ENCODE measurements around the gene MRPL1.

MRPL1 gene

GRCh38 chr4:77910676-77911075 lies 48.0 kb downstream of the MRPL1 start:
- Histone ChIP-seq H3K36me3 (ENCODE audit: insufficient read depth, low read length) (no peaks in the 10 kb centered on the region), H3K27me3 (ENCODE audit: insufficient read depth, low read length) (no peaks in the 10 kb centered on the region), H3K9me3 (ENCODE audit: low read length) (peaks cover 6% of the 10 kb centered on the region), H3K4me1 (ENCODE audit: insufficient read depth, low read length) (no peaks in the 10 kb centered on the region), H3K4me3 (ENCODE audit: low read length) (no peak overlapping the region), H2AFZ (ENCODE audit: low read depth, low read length) (no peak overlapping the region)

- no peak overlapping the region for H2AFZ ChIP-seq (ENCODE audit: low read depth, low read length)
- no peak overlapping the region for H3K4me3 ChIP-seq (ENCODE audit: low read length)
- no peaks in the 10 kb centered on the region for H3K36me3 ChIP-seq (ENCODE audit: insufficient read depth, low read length)
- peaks cover 6% of the 10 kb centered on the region for H3K9me3 ChIP-seq (ENCODE audit: low read length)
- no peaks in the 10 kb centered on the region for H3K27me3 ChIP-seq (ENCODE audit: insufficient read depth, low read length)
- no peaks in the 10 kb centered on the region for H3K4me1 ChIP-seq (ENCODE audit: insufficient read depth, low read length)
Measured at GRCh38 chr4:77911091-77911490, 48.5 kb downstream of the MRPL1 start.

- H3K9me3 ChIP-seq (ENCODE audit: low read length): peaks cover 6% of the 10 kb centered on the region
- H3K27me3 ChIP-seq (ENCODE audit: insufficient read depth, low read length): no peaks in the 10 kb centered on the region
- H3K4me1 ChIP-seq (ENCODE audit: insufficient read depth, low read length): no peaks in the 10 kb centered on the region
- H2AFZ ChIP-seq (ENCODE audit: low read depth, low read length): no peak overlapping the region
- no peaks in the 10 kb centered on the region for H3K36me3 ChIP-seq (ENCODE audit: insufficient read depth, low read length)
- H3K4me3 ChIP-seq (ENCODE audit: low read length): no peak overlapping the region
Measured at GRCh38 chr4:77911842-77912450, 49.3 kb downstream of the MRPL1 start.

GRCh38 chr4:77913348-77913747 lies 50.7 kb downstream of the MRPL1 start:
- no peaks in the 10 kb centered on the region for H3K4me1 ChIP-seq (ENCODE audit: insufficient read depth, low read length)

GRCh38 chr4:77917075-77917474 lies 54.4 kb downstream of the MRPL1 start:
- Histone ChIP-seq H3K4me1 (ENCODE audit: insufficient read depth, low read length) (peaks cover 6% of the 10 kb centered on the region), H2AFZ (ENCODE audit: low read depth, low read length) (no peak overlapping the region), H3K4me3 (ENCODE audit: low read length) (no peak overlapping the region), H3K9me3 (ENCODE audit: low read length) (peaks cover under 1% of the 10 kb centered on the region), H3K36me3 (ENCODE audit: insufficient read depth, low read length) (no peaks in the 10 kb centered on the region), H3K27me3 (ENCODE audit: insufficient read depth, low read length) (no peaks in the 10 kb centered on the region)

More at GRCh38 chr4:77913348-77913747, 50.7 kb downstream of the MRPL1 start:
- Histone ChIP-seq H3K9me3 (ENCODE audit: low read length) (peaks cover 6% of the 10 kb centered on the region), H3K36me3 (ENCODE audit: insufficient read depth, low read length) (no peaks in the 10 kb centered on the region), H2AFZ (ENCODE audit: low read depth, low read length) (no peak overlapping the region), H3K4me3 (ENCODE audit: low read length) (no peak overlapping the region), H3K27me3 (ENCODE audit: insufficient read depth, low read length) (no peaks in the 10 kb centered on the region)

GRCh38 chr4:77917601-77918000 lies 55.0 kb downstream of the MRPL1 start:
- H3K36me3 ChIP-seq (ENCODE audit: insufficient read depth, low read length): no peaks in the 10 kb centered on the region
- H3K4me1 ChIP-seq (ENCODE audit: insufficient read depth, low read length): peaks cover 6% of the 10 kb centered on the region
- H3K9me3 ChIP-seq (ENCODE audit: low read length): no peaks in the 10 kb centered on the region
- no peaks in the 10 kb centered on the region for H3K27me3 ChIP-seq (ENCODE audit: insufficient read depth, low read length)
- no peak overlapping the region for H3K4me3 ChIP-seq (ENCODE audit: low read length)
- no peak overlapping the region for H2AFZ ChIP-seq (ENCODE audit: low read depth, low read length)

GRCh38 chr4:77920371-77920770 lies 57.7 kb downstream of the MRPL1 start:
- no peaks in the 10 kb centered on the region for H3K36me3 ChIP-seq (ENCODE audit: insufficient read depth, low read length)
- peaks cover 2% of the 10 kb centered on the region for H3K9me3 ChIP-seq (ENCODE audit: low read length)
- no peaks in the 10 kb centered on the region for H3K27me3 ChIP-seq (ENCODE audit: insufficient read depth, low read length)
- no peak overlapping the region for H3K4me3 ChIP-seq (ENCODE audit: low read length)
- peaks cover 6% of the 10 kb centered on the region for H3K4me1 ChIP-seq (ENCODE audit: insufficient read depth, low read length)
- H2AFZ ChIP-seq (ENCODE audit: low read depth, low read length): no peak overlapping the region

- H3K36me3 ChIP-seq (ENCODE audit: insufficient read depth, low read length): no peaks in the 10 kb centered on the region
- H2AFZ ChIP-seq (ENCODE audit: low read depth, low read length): no peak overlapping the region
- peaks cover 2% of the 10 kb centered on the region for H3K9me3 ChIP-seq (ENCODE audit: low read length)
- H3K4me3 ChIP-seq (ENCODE audit: low read length): no peak overlapping the region
- peaks cover 6% of the 10 kb centered on the region for H3K4me1 ChIP-seq (ENCODE audit: insufficient read depth, low read length)
- H3K27me3 ChIP-seq (ENCODE audit: insufficient read depth, low read length): no peaks in the 10 kb centered on the region
Measured at GRCh38 chr4:77921701-77922100, 59.1 kb downstream of the MRPL1 start.

- H3K4me3 ChIP-seq (ENCODE audit: low read length): no peak overlapping the region
- no peak overlapping the region for H2AFZ ChIP-seq (ENCODE audit: low read depth, low read length)
- H3K9me3 ChIP-seq (ENCODE audit: low read length): peaks cover 2% of the 10 kb centered on the region
- H3K36me3 ChIP-seq (ENCODE audit: insufficient read depth, low read length): no peaks in the 10 kb centered on the region
- H3K27me3 ChIP-seq (ENCODE audit: insufficient read depth, low read length): no peaks in the 10 kb centered on the region
- peaks cover 6% of the 10 kb centered on the region for H3K4me1 ChIP-seq (ENCODE audit: insufficient read depth, low read length)
Measured at GRCh38 chr4:77922158-77923094, 59.8 kb downstream of the MRPL1 start.

GRCh38 chr4:77927991-77928925 lies 65.6 kb downstream of the MRPL1 start:
- H3K36me3 ChIP-seq (ENCODE audit: insufficient read depth, low read length): peaks cover 8% of the 10 kb centered on the region
- no peak overlapping the region for H2AFZ ChIP-seq (ENCODE audit: low read depth, low read length)
- H3K9me3 ChIP-seq (ENCODE audit: low read length): peaks cover 2% of the 10 kb centered on the region
- no peaks in the 10 kb centered on the region for H3K4me1 ChIP-seq (ENCODE audit: insufficient read depth, low read length)
- no peaks in the 10 kb centered on the region for H3K27me3 ChIP-seq (ENCODE audit: insufficient read depth, low read length)
- no peak overlapping the region for H3K4me3 ChIP-seq (ENCODE audit: low read length)

GRCh38 chr4:77930154-77930639 lies 67.6 kb downstream of the MRPL1 start:
- Histone ChIP-seq H3K4me1 (ENCODE audit: insufficient read depth, low read length) (no peaks in the 10 kb centered on the region), H3K36me3 (ENCODE audit: insufficient read depth, low read length) (peaks cover 11% of the 10 kb centered on the region), H3K4me3 (ENCODE audit: low read length) (no peak overlapping the region), H2AFZ (ENCODE audit: low read depth, low read length) (no peak overlapping the region), H3K27me3 (ENCODE audit: insufficient read depth, low read length) (no peaks in the 10 kb centered on the region), H3K9me3 (ENCODE audit: low read length) (no peaks in the 10 kb centered on the region)

- H3K4me1 ChIP-seq (ENCODE audit: insufficient read depth, low read length): no peaks in the 10 kb centered on the region
- no peaks in the 10 kb centered on the region for H3K9me3 ChIP-seq (ENCODE audit: low read length)
- H3K4me3 ChIP-seq (ENCODE audit: low read length): no peak overlapping the region
- no peak overlapping the region for H2AFZ ChIP-seq (ENCODE audit: low read depth, low read length)
- H3K27me3 ChIP-seq (ENCODE audit: insufficient read depth, low read length): no peaks in the 10 kb centered on the region
- peaks cover 11% of the 10 kb centered on the region for H3K36me3 ChIP-seq (ENCODE audit: insufficient read depth, low read length)
Measured at GRCh38 chr4:77930876-77931275, 68.2 kb downstream of the MRPL1 start.
